GM21529 (cell line): ENCODE results near the gene NOG.

Source experiments
- ATAC-seq: cut with Tn5 transposase; IDR thresholded peaks from one replicate; pipeline ENCODE4 v1.9.1; 2021; ENCODE audit not compliant: unreplicated experiment

NOG gene

DNA sequence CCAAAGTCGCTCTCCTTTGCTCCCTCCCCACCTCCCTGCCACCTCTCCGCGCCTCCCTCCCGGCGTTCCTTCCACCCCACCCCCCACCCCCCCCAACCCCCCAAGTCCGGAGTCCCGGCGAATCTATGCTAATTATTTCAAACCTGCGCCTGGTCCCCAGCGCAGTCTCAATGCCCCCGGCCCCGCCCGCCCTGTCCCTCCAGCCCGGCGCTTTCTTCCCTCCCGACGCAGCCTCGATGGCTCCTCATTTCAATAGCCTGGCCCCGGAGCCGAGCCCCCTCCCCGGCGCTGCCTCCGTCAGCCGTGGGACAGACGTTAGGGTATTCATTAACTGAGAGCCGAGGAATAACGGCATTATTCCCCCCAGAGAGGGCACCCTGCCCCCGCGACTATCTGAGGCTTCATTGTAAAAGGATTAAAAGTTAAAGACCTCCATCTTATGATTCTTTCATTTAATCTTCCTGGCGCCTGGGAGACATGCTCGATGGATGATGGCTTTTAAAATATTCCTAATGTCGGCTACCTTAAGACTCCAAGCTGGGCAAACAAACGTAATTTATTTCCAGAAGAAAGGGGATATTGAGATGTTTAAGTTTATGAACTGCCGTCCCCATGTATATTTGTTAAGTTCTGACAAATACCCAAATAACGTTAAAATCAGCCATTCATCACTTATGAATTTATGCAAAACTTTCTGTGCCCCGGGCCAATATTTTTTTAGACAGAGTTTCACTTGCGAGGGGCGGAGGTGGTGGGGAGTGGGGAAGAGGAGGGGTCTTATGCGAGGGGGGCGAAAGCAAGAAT lies 3.4 kb downstream of the NOG start:
- no peak for ATAC-seq

DNA sequence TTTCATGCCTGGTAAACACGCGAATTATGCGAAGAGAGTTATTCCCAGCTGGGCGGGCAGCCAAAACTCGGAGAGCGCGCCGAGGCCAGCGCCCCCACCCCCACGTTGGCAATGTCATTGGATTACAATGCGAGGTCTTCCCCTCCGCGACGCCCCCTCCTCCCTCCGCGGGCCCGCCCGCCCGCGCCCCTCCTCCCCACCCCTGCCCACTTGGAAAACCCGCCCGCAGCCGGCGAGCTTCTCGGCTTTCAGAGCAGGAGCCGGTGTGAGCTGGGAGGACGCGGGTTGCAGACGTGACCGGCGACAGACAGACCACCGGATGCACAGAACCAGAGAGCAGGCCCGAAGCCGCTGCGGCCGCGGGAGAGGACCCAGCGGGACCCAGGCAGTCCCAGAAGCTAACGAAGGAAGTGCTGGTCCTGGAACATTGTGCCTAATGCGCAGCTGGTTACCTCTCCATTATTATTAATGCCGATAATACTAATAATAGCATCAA lies 4.0 kb downstream of the NOG start:
- ATAC-seq: no peak

DNA sequence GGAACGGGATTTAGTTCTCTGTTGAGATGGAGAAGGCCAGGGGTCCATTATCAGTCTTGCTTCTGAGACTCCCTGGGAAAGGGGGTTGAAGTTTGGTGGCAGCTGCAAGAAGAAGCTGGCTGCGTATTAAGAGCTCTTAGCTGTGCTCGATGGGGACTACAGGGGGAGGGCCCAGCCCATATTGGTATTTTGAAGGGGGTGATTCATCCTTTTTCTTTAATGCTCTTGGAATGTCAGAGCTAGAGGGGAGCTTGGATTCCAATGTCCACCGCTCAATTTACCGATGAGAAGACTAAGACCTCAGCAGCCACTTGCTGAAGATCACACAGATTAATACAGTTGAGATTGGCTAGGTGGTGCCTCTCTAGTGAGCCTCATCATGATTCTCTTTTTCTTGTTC lies 5.0 kb downstream of the NOG start:
- no peak for ATAC-seq

DNA sequence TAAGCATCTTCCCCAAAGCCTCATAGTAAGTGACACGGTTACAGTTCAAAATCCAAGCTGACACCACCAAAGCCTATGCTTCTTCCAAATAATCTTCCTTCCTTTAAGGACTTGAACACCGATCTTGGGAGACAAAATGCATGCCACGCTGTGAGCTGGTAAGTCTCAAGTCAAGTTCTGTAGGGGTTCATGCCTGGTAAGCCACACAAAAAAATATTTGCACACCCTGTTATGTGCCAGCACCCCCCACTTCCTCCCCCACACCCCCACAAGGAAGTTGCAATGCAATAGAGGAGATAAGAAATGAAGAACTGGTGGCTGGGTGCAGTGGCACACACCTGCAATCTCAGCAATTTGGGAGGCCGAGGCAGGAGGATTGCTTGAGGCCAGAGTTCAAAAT lies 5.6 kb downstream of the NOG start:
- no peak for ATAC-seq

DNA sequence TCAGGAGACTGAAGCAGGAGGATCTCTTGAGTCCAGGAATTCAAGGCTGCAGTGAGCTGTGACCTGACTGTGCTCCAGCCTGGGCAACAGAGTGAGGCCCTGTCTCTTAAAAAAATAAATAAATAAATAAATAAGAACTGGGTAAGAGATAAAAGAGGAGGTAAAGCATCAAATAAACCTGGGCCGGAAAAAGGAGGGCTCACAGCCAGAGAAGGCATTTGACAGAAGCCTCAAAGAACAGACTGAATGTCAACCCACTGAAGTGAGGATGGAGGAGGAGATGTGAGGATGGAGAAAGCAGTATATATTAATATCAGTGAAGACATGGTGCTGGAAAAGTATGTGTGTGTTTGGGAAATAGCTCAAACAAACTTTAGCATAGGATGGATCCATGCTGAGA lies 6.1 kb downstream of the NOG start:
- ATAC-seq: no peak

DNA sequence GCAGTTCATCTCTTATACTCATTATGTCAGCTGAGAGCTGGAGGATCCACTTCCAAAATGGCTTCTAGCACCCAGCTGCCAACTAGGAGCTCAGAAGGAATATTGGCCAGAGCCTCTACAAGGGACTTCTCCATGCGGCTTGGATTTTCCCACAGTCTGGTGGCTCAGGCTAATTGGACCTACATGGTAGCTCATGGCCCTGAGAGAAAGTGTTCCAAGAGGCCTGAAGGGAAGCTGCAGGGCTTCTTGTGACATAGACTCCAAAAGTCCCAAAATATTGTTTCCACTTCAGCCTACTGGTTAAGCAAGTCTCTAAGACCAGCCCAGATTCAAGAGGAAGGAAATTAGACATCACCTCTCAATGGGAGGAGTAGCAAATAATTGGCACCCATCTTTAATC lies 6.8 kb downstream of the NOG start:
- ATAC-seq: no peak

DNA sequence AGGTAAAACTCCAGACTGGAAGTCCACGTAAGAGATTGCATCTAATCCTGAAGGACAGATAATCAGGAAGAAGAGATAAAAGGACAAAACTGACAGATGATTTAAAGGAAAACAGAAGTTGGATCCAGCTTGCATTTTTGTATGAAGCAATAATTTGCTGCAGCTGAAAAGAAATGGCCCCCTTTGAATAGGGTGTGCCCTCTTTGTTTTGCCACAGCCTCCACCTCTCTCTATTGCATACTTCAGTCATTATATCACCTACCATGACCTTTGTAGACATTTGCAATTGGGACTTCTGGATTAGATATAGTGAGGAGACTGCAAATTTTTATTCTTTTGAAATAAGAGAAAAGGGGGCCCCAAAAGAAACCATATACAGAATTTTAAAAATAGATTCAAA lies 8.1 kb downstream of the NOG start:
- ATAC-seq: no peak

DNA sequence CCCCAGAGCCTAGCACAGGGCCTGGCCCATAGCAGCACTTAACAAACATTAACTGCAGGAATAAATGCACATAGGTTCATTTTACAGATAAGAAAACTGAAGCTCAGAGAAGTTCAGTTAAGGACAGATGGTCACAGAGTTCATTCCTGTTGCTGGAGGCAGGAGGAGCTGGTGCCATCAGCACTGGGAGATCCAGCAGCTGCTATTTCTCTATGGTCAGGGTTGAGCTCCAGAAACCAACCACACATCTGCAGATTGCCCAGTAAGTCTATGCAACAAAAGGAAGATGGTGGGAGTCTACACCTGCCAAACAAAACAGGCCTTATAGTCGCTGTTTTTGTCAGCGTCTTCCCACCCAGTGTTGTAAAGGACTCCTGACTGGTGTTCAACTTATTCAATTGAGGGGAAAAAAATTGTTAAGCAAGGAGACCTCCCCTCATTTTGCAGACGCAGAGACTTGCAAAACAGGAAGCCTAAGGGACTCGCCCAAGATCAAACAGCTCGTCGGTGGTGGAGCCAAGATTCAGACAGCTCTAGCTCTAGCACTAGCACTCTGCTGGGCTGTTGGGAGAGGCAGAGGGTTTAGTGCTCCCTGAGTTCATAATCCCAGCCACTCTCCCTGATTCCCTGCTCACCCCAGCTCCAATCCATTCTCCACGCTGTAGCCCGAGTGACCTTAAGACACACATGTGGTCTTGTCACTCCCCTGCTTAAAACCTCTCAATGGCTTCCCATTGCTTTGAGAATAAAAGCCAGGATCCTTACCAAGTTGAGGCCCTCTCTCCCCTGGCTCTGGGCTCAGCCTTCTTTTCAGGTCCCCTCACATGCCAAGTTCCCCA lies 9.0 kb downstream of the NOG start:
- ATAC-seq: no peak

DNA sequence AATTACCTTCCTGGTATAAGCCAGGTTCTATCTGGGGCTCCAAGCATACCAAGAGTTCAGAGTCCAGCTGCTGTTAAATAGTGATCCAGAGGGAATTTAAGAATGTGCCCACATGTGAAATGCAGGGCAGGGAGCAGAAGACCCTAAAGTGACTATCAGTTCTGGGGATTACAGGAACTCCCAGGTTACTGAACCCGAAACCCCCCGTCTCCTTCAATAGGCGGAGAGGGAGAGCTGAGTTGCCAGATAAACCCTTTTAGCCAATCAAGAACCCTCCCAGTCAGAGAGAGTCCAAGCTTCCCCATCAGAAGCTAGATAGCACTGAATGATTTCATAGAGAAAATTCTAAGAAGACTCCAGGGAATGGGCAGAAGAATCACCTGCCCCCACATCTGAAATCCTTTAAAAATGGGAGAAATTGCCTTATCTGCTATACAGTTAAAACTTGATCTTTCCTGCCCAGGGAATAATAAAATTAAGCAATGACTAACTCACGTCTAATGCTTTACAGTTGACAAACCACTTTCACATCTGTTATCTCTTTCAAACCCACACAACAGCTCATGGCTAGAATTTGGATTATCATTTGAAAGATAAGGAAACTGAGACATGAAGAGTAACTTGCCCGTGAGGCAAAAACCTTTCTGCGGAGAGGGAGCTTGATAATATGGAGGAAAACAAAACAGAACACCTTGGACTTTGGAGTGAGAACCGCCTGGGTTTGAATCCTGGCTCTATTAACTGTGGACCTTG lies 10.2 kb downstream of the NOG start:
- no peak for ATAC-seq

DNA sequence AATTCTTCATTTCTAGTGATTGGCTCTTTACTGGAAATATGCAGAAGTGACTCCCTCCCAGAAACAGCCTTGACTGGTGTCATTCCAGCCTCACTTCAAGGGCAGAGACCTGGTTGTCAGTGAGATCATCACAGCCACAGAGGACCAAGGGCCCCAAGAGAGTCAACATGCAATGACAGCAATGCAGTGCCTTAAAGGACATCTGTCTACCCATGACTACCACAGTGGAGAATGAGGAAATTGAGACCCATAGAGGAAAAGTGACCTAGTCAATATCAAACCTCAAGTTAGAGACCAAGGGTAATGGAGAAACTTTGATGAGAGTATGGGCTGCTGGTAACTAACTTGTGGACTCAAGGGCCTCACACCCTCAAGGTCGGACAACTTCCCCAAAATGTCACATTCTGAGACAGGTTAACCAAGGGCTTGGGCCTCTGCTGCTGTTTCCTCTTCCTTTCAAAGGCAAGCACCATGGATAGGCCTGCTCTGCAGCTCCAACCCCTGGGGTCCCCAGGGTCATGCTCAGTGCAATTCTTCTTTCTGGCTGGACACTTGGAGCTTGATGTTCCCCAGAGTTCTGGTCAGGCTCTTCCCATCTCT lies 11.3 kb downstream of the NOG start:
- ATAC-seq: no peak

DNA sequence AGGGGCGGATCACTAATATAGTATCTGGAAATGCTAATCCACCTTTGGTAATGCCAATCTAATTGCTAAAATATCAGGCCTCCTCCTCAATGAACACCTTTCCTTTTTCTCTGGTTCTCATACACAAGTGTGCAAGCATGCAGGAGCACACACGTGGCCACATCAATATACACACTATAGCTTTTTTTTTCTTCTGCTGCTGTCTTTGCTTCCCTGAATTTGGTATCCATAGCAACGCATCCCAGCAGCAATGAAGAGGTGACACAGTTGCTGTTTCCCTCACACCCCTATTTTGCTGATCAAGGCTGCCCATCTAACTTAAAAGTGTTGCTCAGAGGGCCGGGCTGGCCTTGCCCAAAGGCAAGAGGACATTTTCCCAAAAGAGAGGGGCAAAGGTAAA lies 15.4 kb downstream of the NOG start:
- ATAC-seq: no peak

DNA sequence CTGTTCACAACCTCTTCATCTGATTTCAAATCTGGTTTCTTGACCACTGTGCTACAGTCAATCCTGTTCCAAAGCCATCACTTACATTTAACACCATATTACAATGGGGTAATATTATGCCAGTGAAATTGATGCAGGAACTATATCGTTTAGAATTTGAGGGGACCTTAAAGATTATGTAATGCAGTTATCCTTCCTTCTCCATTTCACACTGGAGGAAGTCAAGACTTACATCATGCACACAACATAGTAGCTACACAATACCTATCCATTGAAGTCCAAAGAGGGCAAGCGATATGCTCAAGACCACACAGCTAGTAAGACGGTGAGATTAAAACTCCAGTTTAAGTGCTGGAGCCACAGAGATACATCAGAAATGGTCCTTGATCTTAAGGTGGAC lies 16.8 kb downstream of the NOG start:
- ATAC-seq: no peak

DNA sequence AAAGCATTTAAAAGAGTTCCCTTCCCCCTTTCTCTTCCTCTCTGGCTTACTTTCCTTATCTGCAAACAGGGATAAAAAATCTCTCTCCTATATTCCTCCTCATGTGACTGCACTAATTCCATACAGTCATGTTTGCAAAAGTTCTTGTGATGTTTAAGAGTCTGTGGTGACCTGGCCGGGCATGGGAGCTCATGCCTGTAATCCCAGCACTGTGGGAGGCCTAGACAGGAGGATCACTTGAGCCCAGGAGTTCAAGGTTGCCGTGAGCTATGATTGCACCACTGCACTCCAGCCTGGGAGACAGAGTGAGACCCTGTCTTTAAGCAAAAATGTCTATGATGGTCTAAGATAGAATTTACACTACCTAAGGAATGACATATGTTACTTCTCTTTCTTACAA lies 19.6 kb downstream of the NOG start:
- ATAC-seq: no peak

DNA sequence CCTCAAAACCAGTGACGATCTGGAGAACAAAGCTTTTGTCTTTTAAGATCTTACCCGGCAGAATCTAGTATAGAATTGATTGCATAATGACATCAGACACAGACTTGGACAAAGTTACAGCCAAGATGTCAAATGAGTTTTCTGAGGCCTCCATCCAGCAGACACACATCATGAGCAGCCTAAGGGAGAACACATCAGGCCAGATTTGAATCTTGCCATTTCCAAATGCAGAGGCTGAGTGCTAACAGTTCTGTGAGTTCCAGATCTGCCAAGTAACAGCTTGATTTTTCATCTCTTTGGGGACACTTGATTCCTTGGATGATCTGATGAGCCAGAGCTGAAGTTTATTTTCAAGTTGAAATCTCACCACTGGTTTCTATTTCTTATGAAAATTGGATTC lies 21.0 kb downstream of the NOG start:
- ATAC-seq: no peak

DNA sequence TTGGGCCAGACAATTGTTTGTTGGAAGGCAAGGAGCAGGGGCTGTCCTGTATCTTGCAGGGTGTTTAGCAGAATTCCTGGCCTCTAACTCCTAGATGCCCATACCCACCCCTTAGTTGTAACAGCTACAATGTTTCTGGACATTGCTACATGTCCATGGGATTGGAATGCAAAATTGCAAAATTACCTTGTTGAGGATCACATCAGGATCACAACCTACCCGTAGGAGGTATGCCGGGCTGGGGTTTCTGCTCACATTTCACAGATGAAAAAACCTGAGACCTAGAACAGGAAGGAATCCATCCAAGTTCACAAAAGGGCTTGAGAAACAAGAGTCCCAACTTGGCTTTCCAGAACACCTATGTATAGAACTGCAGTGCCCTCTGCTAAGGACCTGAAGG lies 22.7 kb downstream of the NOG start:
- ATAC-seq: no peak

DNA sequence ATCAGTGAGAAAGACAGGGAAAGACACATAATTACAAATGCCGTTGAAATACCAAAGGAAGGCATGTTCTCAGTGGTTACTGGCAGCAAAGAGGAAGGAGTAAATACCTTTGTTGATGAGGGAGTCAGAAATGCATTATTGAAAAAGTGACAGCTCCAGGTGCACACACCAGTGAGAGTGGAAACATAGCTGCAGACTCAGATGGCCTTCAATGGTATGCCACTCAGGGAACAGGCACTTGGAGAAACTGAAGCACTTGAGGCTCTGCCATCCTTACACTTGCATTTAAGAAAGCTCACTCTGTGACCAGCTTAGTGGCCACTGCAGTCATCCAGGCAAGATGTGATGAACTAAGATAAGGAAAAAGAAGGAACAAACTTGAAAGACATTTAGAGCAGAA lies 29.9 kb downstream of the NOG start:
- no peak for ATAC-seq

DNA sequence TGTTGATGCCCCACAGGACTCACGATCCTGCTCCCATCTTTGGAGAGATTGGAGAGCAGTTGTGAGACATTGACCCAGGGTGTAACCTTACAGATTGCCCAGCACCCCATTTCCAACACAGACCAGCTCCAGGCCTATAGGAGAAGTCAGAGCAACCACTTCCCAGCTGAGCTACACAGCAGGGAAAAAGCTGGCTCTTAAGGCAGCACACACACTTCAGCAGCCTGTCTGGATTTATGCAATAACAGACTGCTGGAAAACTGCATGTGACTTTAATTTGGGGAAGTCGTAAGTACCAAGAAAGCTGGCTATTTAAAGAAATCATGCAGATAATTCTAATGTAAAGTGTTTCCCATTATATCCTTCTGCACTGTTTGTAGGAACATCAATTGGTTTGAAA lies 30.8 kb downstream of the NOG start:
- ATAC-seq: no peak

DNA sequence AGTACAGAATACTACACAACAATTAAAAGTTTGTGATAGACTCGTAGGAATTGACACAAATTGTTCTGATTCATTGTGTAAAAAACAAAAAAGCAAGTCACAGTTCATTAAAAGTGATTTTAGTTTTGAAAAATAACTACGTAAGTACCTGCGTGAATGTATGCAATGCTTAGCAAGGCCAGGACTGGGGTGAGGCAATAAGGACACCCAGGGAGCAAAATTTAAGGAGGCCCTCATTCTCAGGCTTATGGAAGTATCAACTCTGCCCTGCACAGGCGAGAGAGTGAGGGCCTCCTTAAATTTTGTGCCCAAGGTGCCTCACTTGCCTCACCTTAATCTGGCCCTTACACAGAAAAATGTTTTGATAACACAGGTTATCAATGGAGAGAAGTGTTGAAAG lies 31.4 kb downstream of the NOG start:
- ATAC-seq: no peak

DNA sequence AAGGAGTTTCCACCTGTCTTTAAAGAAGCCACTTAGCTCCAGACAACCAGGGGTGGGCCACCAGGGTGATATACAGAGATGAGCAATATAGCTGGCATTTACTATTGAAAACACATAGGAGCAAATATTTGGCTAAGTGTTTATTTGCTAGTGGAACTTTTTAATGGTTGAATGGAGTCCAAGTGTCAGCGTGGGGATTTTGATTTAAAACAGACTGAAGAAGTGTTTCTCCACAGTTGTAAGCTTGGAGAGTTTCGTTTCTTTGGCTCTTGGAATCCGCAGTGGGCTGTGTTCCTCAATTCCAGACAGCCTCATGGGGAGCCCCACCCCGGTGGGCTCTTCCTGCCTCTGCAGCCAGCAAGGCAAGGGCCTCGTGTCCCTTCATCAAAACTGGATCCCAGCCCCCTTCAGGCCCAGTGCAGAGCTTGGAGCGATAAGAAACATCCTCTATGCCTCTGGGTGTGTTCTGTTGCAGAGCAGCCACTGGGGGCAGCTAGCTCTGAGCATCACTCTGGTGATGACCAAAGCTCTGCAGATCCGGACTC lies 36.1 kb downstream of the NOG start:
- ATAC-seq: no peak

DNA sequence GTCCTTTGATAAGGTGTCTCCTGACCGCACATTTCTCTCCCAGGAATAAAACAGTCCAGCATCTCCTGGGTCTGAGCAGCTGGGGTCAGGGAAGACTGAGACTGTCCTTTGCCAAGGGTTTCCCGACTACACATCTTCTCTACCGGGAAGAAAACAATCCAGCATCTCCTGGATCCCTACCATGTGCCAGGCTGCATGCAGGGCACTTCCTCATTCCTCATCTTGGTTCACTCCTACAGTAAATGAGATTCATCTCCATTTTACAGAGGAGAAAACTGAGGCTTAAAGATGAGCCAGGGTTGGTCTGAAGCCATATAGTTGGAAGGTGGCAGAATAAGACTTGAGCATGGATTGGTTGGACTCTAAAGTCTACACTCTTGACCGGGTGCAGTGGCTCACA lies 36.7 kb downstream of the NOG start:
- no peak for ATAC-seq

DNA sequence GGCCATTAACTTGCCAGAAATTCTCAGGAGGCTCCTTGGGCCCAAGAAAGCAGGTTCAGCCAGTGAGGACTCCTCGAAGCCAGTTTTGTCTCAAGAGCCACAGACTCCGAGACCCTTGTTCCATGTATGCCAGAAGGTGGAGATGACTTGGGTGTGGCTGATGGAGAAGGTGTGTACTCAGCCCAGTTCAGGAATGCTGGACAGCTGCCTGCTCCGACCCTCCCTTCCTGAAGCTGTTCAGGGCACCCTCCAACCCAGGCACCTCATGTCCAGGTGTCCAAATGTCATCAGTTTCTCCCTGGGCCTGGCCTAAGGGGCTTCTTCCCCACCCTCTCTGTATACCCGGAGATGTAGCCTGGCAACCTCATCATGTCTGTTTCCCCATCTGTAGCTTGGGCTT lies 40.2 kb downstream of the NOG start:
- ATAC-seq: no peak
